ENCODE results near the gene TRIM28. TPM values are rescaled to one million over a fixed set of nuclear protein-coding genes. Genes with fewer than 3 reads are reported as not detected.

TRIM28 gene
- total RNA-seq, 4 donors from 2014 or later, result 180 to 694 (median 297) TPM

DNA sequence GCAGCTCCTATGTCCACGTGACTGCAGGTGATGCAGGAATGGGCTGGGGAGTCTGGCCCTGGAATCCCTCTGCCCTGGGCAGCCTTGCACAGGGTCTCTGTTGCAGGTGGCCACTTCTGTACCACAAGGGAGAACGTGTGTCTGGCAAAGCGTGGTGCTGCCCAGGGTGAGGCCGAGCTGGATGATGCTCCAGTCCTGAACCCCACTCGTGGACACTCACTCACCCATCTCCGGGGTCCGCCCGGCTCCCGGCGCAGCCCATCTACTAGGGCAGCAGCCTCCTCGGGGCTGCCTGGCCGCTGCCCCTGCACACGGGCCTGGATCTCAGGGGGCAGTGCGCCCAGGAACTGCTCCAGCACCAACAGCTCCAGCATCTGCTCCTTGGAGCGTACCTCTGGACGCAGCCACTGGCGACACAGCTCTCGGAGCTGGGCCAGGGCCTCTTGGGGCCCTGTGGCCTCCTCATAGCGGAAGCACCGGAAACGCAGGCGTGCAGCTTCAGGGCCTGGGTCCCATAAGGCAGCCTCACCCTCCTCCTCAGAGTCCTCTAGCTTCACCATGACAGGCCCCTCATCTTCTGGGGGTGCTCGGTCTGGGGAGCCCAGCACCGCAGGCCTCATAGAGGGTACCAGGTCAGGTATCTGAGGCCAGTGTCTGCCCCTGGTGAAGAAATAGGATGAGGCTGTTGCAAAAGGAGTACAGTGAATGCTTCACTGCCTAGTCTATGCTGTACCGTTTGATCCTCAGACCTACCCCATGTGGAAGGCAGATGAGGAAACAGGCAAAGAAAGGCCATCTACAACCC lies 27.1 kb downstream of the TRIM28 start:
- Histone ChIP-seq H3K9me3 (no peaks in the 10 kb centered on the region), H3K27ac (no peak overlapping the region), H3K4me3 (no peak overlapping the region), H3K27me3 (no peaks in the 10 kb centered on the region), H3K4me1 (peaks cover 0 to 23% (median 19%) of the 10 kb centered on the region in 4 donors), H3K36me3 (peaks cover 0 to 6% (median 0%) of the 10 kb centered on the region in 4 donors)
- 71 to 95% methylated on average over 1 to 24 of the region's 25 CpGs for WGBS, 2 donors (ENCODE audit: low coverage in 1 of 2)
- TF ChIP-seq POLR2A (IDR thresholded peaks at IDR 0.05) (no peak), POLR2AphosphoS5 (IDR thresholded peaks at IDR 0.05) (no peak), EP300 (IDR thresholded peaks at IDR 0.05; ENCODE audit: low read depth) (no peak)
- TF ChIP-seq, protein P1, sequence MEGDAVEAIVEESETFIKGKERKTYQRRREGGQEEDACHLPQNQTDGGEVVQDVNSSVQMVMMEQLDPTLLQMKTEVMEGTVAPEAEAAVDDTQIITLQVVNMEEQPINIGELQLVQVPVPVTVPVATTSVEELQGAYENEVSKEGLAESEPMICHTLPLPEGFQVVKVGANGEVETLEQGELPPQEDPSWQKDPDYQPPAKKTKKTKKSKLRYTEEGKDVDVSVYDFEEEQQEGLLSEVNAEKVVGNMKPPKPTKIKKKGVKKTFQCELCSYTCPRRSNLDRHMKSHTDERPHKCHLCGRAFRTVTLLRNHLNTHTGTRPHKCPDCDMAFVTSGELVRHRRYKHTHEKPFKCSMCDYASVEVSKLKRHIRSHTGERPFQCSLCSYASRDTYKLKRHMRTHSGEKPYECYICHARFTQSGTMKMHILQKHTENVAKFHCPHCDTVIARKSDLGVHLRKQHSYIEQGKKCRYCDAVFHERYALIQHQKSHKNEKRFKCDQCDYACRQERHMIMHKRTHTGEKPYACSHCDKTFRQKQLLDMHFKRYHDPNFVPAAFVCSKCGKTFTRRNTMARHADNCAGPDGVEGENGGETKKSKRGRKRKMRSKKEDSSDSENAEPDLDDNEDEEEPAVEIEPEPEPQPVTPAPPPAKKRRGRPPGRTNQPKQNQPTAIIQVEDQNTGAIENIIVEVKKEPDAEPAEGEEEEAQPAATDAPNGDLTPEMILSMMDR (IDR thresholded peaks at IDR 0.05), result no peak
- DNase-seq, result peak; percentile 8
- intact Hi-C loops (cut with DNase I; ENCODE audit: low total_unique reads) (no loop called here), in situ Hi-C loops (cut with MboI; ENCODE audit: low pct_ligation_motif_present in 1 of 4, low pct_unique_long_range_greater_than_20kb in 1 of 4, low sequenced_read_pairs in 3 of 4) (no loop called here)

DNA sequence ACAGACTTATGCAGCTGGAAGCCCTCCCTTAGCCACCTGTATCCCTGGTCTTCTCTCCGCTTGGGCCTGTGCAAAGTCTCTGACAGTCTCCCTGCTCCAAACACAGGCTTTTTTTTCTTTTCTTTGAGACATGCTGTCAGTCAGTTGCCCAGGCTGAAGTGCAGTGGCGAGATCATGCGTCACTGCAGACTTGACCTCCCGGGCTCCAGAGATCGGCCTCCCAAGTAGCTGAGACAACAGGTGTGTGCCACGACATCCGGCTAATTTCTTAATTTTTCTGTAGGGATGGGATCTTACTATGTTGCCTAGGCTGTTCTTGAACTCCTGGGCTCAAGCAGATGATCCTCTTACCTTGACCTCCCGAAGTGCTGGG lies 27.7 kb downstream of the TRIM28 start:
- Histone ChIP-seq H3K4me1 (peaks cover 0 to 29% (median 22%) of the 10 kb centered on the region in 4 donors), H3K9me3 (no peaks in the 10 kb centered on the region), H3K36me3 (peaks cover 0 to 6% (median 0%) of the 10 kb centered on the region in 4 donors), H3K27ac (no peak overlapping the region), H3K4me3 (no peak overlapping the region), H3K27me3 (no peaks in the 10 kb centered on the region)
- peak; percentile 6 for DNase-seq
- TF ChIP-seq POLR2AphosphoS5 (IDR thresholded peaks at IDR 0.05), result no peak
- no peak for TF ChIP-seq POLR2A (IDR thresholded peaks at IDR 0.05)
- TF ChIP-seq, protein P1 (IDR thresholded peaks at IDR 0.05), result no peak
- TF ChIP-seq EP300 (IDR thresholded peaks at IDR 0.05; ENCODE audit: low read depth), result no peak
- 94% methylated on average over 2 to 8 of the region's 8 CpGs for WGBS, 2 donors (ENCODE audit: low coverage in 1 of 2)
- in situ Hi-C loops (cut with MboI; ENCODE audit: low pct_ligation_motif_present in 1 of 4, low pct_unique_long_range_greater_than_20kb in 1 of 4, low sequenced_read_pairs in 3 of 4), result no loop called here
- intact Hi-C loops (cut with DNase I; ENCODE audit: low total_unique reads), result no loop called here

DNA sequence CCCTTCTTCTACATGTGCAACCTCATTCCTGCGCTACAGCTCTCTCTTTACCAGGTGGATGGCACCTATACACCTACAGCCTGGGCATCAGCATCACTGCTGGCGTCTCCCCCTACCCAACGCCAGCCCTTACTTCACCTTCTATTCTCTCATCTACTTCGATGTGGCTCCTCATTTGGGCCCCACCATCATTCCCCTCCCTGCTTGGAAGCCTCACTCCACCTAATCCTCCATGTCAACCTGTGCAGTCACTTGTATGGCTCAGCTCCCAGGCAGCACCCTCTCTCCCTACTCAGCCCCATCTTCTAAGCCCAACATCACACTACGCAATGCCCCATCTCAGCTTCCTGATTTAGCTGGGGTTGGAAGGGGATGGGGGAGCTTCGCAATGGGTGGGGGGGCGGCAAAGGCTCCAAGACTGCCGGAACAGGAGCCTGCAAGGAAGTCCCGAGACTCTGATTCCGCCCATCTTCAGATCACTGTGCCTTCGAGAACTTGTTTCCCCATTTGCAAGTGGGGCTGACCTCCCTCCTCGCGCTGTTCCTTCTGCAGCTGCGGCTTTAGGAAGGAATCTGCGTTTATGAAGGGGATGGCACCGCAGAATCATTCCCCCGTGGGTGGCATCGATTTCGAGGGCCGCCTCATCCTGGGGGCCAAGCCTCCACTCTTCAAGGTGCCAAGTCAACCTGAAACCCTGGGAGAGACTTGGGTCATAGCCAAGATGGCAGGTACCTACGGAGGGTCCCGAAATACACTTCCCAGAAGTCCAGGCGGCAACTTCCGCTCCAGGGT lies 28.4 kb downstream of the TRIM28 start:
- Histone ChIP-seq H3K27ac (peak overlapping the region; percentile 96 to 98 (median 96)), H3K4me1 (peaks cover 0 to 36% (median 23%) of the 10 kb centered on the region in 4 donors), H3K4me3 (peak overlapping the region in 3 of 4 donors; percentile 58 to 66 (median 64)), H3K27me3 (no peaks in the 10 kb centered on the region), H3K9me3 (no peaks in the 10 kb centered on the region), H3K36me3 (peaks cover 0 to 6% (median 0%) of the 10 kb centered on the region in 4 donors)
- 45 to 73% methylated on average over 5 to 24 of the region's 24 CpGs for WGBS, 2 donors (ENCODE audit: low coverage in 1 of 2)
- no peak for DNase-seq
- intact Hi-C loops (cut with DNase I; ENCODE audit: low total_unique reads), result no loop called here
- in situ Hi-C loops (cut with MboI; ENCODE audit: low pct_ligation_motif_present in 1 of 4, low pct_unique_long_range_greater_than_20kb in 1 of 4, low sequenced_read_pairs in 3 of 4), result no loop called here
- no peak for TF ChIP-seq POLR2AphosphoS5 (IDR thresholded peaks at IDR 0.05)
- TF ChIP-seq EP300 (IDR thresholded peaks at IDR 0.05; ENCODE audit: low read depth), result no peak
- TF ChIP-seq POLR2A (IDR thresholded peaks at IDR 0.05), result no peak
- TF ChIP-seq, protein P1 (IDR thresholded peaks at IDR 0.05), result no peak
